GM21381 (cell line): ENCODE data around the gene FAM174A.
A peak's percentile ranks its signal among the peaks of the same experiment; 100 is the strongest.

Experiments
- ATAC-seq: cut with Tn5 transposase; IDR thresholded peaks from one replicate; pipeline ENCODE4 v1.9.1; 2021; ENCODE audit warnings: mild to moderate bottlenecking, moderate library complexity; ENCODE audit not compliant: unreplicated experiment

The FAM174A gene

GRCh38 chr5:100535060-100536005, at the start of gene FAM174A:
TSS of gene FAM174A (plus strand) at chr5:100535374. CDS start at chr5:100535531, 157 bp downstream.
- peak; percentile 99 for ATAC-seq

- ATAC-seq: no peak
Measured at GRCh38 chr5:100493996-100494395, 41.2 kb upstream of the FAM174A start.

DNA sequence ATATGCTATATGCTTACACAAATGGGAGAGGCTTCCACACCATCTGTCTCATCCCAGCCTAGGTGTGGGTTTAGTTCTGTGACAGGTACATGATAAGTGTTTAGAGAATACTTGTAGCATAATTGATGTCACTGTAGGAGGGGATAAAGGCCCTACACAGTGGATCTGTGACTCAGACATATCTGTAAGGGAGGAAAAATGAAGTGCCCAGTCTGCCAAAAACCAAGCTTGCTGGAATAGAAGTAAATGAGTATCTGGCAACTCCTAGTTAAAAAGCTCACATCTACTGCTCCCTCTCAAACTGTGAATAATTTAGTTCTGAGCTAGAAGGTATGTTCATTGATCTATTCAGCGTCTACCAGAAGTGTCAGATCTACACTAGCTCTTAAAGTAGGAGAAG, 38.9 kb upstream of the FAM174A start:
- no peak for ATAC-seq

DNA sequence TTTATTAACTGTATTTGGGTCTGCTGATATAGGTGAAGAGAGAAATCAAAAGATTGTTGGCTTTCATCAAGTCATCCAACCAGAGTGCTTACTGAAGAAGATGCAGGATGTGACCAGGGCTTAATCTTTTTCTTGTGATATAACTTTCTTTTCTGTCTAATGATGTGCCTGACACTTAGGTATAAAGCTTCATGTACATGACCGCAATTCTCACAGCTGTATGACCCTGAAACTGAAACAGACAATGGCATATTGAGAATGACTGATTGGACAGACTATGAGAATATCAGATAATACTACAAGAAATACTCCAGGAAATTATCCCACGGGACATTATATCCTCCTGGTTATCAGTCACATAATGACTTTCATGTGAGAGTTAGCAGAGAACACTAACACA, 32.5 kb upstream of the FAM174A start:
- ATAC-seq: no peak

DNA sequence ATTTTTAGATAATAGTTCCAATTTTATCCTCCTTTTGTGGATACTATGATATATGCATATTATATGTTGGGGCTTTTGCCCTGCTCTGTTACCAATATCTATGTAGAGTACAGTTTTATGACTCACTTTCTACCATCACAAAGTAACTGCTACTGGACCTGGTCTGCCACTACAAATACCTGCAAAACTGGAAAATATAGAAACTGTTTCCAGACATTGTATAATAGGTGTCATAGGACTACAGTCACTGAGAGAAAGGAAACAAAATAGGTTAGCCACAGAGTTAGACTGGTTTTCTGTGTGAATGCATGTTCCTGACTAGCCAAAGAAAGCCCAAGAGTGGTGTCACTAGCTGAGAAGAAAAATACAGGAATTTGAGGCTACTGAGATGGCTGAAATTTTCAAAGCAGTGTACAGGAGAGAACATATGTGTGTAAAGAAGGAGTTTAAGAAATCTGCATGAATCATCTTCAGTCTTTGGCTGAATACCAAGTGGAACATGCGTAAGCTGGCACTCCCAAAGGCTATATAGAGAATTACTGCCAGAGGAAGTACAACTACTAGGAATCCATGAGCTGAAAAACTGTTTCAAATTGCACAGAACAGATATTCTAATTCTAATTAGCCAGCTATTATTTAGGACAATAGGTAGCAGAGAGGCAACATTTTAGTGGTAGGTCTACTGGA, 29.0 kb upstream of the FAM174A start:
- ATAC-seq: no peak

GRCh38 chr5:100516285-100516684, 18.9 kb upstream of the FAM174A start:
- peak; percentile 50 for ATAC-seq

- ATAC-seq: no peak
Measured at GRCh38 chr5:100517301-100517974, 17.7 kb upstream of the FAM174A start.

- no peak for ATAC-seq
Measured at GRCh38 chr5:100518377-100518776, 16.8 kb upstream of the FAM174A start.

DNA sequence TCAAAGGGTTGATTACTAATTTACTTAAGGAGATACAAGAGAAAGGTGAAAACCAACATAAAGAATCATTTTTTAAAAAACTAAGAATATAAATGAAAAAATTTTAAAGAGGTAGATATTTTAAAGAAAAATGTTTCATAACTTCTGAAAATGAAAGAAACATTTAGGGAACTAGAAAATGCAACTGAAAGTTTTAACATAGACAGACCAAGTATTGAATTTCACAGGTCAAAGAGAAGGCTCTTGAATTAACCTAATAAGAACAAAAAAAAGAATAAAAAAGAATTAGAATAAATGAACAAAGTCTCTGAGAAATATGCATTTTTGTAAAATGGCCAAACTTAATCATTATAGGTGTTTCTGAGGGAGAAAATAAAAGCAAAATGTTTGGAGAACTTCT, 16.1 kb upstream of the FAM174A start:
- ATAC-seq: peak; percentile 48

- ATAC-seq: no peak
Measured at GRCh38 chr5:100520348-100520747, 14.8 kb upstream of the FAM174A start.

DNA sequence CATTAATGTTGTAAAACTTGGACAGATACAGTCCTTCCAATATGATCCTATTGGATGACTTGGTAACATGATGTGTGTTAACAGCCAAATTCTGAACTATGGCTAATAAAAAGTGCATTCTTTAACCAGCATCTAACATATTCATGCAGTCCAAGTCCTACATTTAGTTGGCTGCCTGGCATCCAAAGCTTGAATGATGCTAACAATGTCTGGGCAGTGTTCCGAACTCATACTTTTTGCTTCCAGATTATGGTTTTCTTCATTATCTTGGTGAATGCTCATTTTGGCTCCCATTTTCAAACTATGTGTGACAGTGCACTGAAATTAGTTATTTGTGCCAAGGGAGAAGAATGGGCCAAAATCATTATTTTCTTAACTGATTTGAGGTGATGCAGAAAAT, 2.8 kb downstream of the FAM174A start:
- ATAC-seq: no peak

DNA sequence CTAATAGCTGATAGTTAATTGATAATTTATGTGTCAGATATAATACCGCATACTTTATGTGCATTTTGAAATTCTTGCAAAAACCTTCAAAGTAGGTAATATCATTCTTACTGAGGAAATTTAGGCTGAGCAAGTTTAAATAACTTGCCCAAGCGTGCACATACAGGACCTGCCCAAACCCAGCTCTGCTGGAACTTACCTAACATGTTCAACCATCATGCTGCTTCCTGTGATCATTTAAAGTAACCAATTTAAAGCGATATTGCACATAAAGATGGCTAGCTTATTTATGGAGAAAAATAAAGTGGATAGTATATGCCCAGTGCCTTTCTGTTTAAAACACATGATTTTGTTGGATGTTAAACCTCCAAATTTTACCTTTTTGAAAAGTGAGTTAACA, 4.3 kb downstream of the FAM174A start:
- no peak for ATAC-seq

- ATAC-seq: no peak
Measured at GRCh38 chr5:100542086-100542485, 6.9 kb downstream of the FAM174A start.

- ATAC-seq: no peak
Measured at GRCh38 chr5:100546001-100546400, 10.8 kb downstream of the FAM174A start.

GRCh38 chr5:100550531-100551051, 15.4 kb downstream of the FAM174A start:
- peak; percentile 96 for ATAC-seq

GRCh38 chr5:100551183-100551582, 16.0 kb downstream of the FAM174A start:
- no peak for ATAC-seq

DNA sequence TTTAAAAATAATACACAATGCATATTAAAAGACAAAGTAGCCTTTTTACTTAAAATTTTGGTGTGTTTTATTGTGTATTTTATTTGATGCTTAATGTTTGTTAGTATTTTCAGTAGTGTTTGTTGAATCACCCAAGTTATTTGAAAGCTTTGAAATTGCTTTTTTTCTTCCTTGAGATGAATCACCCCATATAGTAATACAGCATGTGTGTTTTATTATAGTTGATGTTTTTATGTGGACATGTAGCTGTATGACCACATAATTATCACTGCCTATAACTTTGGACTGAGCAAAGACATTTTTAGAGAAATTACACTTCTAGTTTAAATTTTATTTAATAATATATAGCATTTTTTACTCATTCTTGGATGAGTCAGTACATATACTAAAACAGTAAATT, 18.0 kb downstream of the FAM174A start:
- ATAC-seq: no peak

DNA sequence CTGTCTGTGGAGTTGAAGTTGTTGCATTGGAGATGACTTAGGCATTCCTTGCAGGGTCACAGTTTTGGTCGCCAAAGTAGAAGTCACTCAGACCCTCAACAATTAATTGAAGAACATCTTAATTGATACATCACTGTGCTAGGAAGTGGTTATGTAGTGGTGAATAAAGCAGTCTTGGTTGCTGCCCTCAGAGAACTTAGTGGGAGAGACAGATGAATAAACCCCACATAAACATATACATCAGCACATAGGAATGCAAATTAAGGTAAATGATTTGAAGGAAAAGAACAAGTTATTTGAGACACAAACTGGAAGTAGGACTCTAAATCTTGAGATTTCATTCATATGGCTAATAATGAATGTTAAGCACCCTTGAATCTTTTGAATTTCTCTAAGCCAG, 25.7 kb downstream of the FAM174A start:
- ATAC-seq: no peak

- ATAC-seq: no peak
Measured at GRCh38 chr5:100562821-100563220, 27.6 kb downstream of the FAM174A start.

- ATAC-seq: no peak
Measured at GRCh38 chr5:100566382-100567141, 31.4 kb downstream of the FAM174A start.

DNA sequence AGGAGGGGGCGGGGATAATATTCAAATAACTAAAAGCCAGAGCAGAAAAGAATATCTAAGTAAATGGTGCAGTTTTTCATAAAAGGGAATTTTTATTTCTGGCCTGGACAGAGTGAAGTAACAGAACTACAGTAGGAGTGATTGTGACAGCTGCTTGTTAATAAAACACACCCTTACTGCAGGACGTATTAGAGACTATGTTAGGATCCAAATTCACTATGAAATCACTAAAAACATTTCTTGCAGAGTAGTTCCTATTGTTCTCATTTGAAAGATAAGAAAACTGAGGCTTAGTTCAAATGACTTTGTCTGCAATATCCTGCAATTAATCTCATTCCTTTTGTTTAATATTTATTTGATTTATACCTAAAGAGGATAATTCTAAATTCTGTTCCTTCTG, 39.5 kb downstream of the FAM174A start:
- ATAC-seq: no peak
